ENCODE measurements around the gene GPC1.

GPC1 gene

DNA sequence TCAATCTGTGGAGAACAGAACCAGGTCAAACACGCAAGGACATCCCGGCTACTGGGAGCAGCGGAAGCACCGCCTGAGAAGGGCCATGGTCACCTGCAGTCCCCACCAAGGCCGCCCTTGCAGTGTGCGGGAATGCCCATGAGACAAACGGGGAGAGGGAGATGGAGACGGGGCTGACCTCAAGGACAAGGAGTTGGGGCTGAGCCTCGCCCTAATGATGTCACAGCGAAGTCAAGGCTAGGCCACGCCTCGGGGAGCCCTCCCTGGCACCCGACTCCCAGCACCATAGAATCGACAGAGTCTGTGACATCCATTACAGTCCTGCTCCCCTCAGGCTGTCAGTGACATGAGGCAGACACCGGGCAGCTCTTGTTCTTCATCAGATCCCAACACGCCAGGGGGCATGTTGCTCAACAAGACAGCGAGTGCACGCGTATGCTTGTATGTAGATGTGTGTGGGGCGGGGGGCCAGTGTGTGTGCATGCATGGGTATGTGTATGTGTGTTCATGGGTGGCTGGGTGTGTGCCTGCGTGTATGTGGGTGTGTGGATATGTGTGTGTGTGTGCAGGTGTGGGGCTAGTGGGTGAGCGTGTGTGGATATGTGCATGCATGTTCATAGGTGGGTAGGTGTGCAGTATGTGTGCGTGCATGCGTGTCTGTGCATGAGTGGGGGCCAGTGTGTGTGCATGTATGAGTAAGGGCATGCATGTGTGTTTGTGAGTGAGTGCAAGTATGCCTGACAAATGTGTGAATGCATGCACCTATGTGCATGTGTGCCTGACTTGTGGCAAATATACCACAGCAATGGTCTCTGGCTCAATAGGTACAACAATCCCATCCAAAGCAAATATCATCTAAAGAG lies 65.3 kb downstream of the GPC1 start:
- Mint-ChIP-seq H3K4me3 (no peak overlapping the region), H3K36me3 (ENCODE audit: low read depth) (peaks cover 22% of the 10 kb centered on the region)

GRCh38 chr2:240501531-240501991 lies 66.1 kb downstream of the GPC1 start:
- no peaks in the 10 kb centered on the region for H3K4me1 Mint-ChIP-seq
- no peak overlapping the region for H3K27ac Mint-ChIP-seq
- no peak for TF ChIP-seq CTCF (IDR thresholded peaks at IDR 0.05)
- no peak overlapping the region for H3K4me3 Mint-ChIP-seq
- H3K36me3 Mint-ChIP-seq (ENCODE audit: low read depth): peaks cover 14% of the 10 kb centered on the region
- H3K27me3 Mint-ChIP-seq (ENCODE audit: low read depth, poor library complexity): peaks cover 2% of the 10 kb centered on the region
- peaks cover 4% of the 10 kb centered on the region for H3K9me3 Mint-ChIP-seq
- DNase-seq: no peak

More for the DNA sequence above, 65.3 kb downstream of the GPC1 start:
- H3K4me1 Mint-ChIP-seq: no peaks in the 10 kb centered on the region
- H3K27me3 Mint-ChIP-seq (ENCODE audit: low read depth, poor library complexity): peaks cover 2% of the 10 kb centered on the region
- TF ChIP-seq CTCF (IDR thresholded peaks at IDR 0.05): no peak
- H3K27ac Mint-ChIP-seq: peak overlapping the region; percentile 53
- no peak for DNase-seq
- H3K9me3 Mint-ChIP-seq: peaks cover 12% of the 10 kb centered on the region

GRCh38 chr2:240502059-240502429 lies 66.6 kb downstream of the GPC1 start:
- peaks cover 2% of the 10 kb centered on the region for H3K27me3 Mint-ChIP-seq (ENCODE audit: low read depth, poor library complexity)
- no peak overlapping the region for H3K4me3 Mint-ChIP-seq
- no peak for TF ChIP-seq CTCF (IDR thresholded peaks at IDR 0.05)
- DNase-seq: no peak
- no peaks in the 10 kb centered on the region for H3K4me1 Mint-ChIP-seq
- H3K27ac Mint-ChIP-seq: no peak overlapping the region
- peaks cover 9% of the 10 kb centered on the region for H3K36me3 Mint-ChIP-seq (ENCODE audit: low read depth)
- H3K9me3 Mint-ChIP-seq: no peaks in the 10 kb centered on the region

DNA sequence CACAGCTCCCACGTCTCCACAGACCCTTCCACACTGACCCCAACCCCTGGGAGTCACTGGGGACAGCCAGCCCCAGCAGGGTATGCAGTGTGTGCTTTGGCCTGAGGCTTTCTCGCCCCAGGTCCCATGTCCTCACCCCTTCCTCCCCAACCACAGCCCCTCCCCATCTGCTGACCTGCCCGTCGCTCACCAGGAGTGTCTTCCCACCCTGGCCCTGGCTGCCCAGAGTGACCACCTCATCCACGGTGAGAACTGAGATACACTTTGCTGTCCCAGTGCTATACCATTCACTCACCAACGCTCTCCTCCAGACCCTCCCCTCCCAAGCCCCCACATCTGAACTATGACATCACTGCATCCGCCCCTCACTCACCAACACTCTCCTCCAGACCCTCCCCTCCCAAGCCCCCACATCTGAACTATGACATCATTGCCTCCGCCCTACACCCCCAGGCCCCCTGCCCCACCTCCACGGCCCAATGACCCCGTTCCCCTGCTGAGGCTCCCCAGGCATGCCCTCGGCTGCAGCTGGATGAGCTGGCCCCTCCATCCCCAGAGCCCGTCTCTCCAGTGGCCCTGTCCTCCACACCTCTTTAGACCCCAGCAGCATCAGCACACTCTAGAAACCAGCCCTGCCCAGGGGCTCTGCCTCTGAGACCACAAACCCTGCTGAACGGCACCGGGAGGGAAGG lies 67.1 kb downstream of the GPC1 start:
- no peaks in the 10 kb centered on the region for H3K9me3 Mint-ChIP-seq
- H3K27ac Mint-ChIP-seq: no peak overlapping the region
- no peak overlapping the region for H3K4me3 Mint-ChIP-seq
- peaks cover 2% of the 10 kb centered on the region for H3K27me3 Mint-ChIP-seq (ENCODE audit: low read depth, poor library complexity)
- TF ChIP-seq CTCF (IDR thresholded peaks at IDR 0.05): no peak
- H3K36me3 Mint-ChIP-seq (ENCODE audit: low read depth): peaks cover 4% of the 10 kb centered on the region
- H3K4me1 Mint-ChIP-seq: no peaks in the 10 kb centered on the region
- no peak for DNase-seq

GRCh38 chr2:240503375-240503774 lies 67.9 kb downstream of the GPC1 start:
- no peak for DNase-seq
- Mint-ChIP-seq H3K4me1 (no peaks in the 10 kb centered on the region), H3K36me3 (ENCODE audit: low read depth) (no peaks in the 10 kb centered on the region), H3K27ac (no peak overlapping the region), H3K27me3 (ENCODE audit: low read depth, poor library complexity) (peaks cover 2% of the 10 kb centered on the region), H3K9me3 (no peaks in the 10 kb centered on the region), H3K4me3 (no peak overlapping the region)
- TF ChIP-seq CTCF (IDR thresholded peaks at IDR 0.05): no peak
